Gastrocnemius medialis (tissue), 4 donors: Measurements from ENCODE around the gene SFR1. TPM values are rescaled to one million over a fixed set of nuclear protein-coding genes. Genes with fewer than 3 reads are reported as not detected.

Source experiments
- ATAC-seq, 2 donors: fragments of 150-250 bp; one replicate each; pipeline ENCODE4 v1.9.1; 2016
- DNase-seq, 2 donors: peaks; one replicate each; pipeline ENCODE4 v3.0.0-alpha.2; 2019
- H3K27ac ChIP-seq, 4 donors: fragments of 200-600 bp; sonication (generic); 1 replicate in 1 of 4; 2 replicates in 3 of 4; pipeline ENCODE4 v1.5.1; 2016 to 2018; ENCODE audit warnings: mild to moderate bottlenecking in 2 of 4, moderate library complexity in 1 of 4
- H3K27me3 ChIP-seq, 3 donors: fragments of 200-600 bp; sonication (generic) in 2 of 3; 1 replicate in 1 of 3; 2 replicates in 2 of 3; pipeline versions ENCODE4 v1.5.1 to v1.6.0; 2016 to 2019; ENCODE audit warnings: mild to moderate bottlenecking in 1 of 3, moderate library complexity in 1 of 3
- H3K36me3 ChIP-seq, 2 donors: fragments of 200-600 bp; sonication (generic) in 1 of 2; one replicate each; pipeline ENCODE4 v1.5.1; 2017 to 2018
- H3K4me1 ChIP-seq, 2 donors: fragments of 200-600 bp; sonication (generic) in 1 of 2; one replicate each; pipeline ENCODE4 v1.5.1; 2016 to 2017; ENCODE audit warnings: mild to moderate bottlenecking in 2 of 2
- H3K4me3 ChIP-seq, 4 donors: fragments of 200-600 bp; sonication (generic) in 3 of 4; 1 replicate in 1 of 4; 2 replicates in 3 of 4; pipeline ENCODE4 v1.5.1; 2016 to 2019; ENCODE audit warnings: mild to moderate bottlenecking in 2 of 4
- H3K9me3 ChIP-seq, 3 donors: fragments of 200-600 bp; sonication (generic) in 2 of 3; 1 replicate in 1 of 3; 2 replicates in 2 of 3; pipeline ENCODE4 v1.5.1; 2016 to 2019
- CTCF ChIP-seq, 5 experiments: fragments of 450-650 bp in 3 of 5; fragments of 200-600 bp in 2 of 5; sonication (generic) in 2 of 5; IDR thresholded peaks in 4 of 5; conservative IDR thresholded peaks in 1 of 5; 1 replicate in 4 of 5; 2 replicates in 1 of 5; pipeline ENCODE4 v1.5.1; 2016 to 2019; ENCODE audit warnings: antibody characterized with exemption in 5 of 5, mild to moderate bottlenecking in 3 of 5, moderate library complexity in 3 of 5
- POLR2A ChIP-seq, 2 donors: fragments of 450-650 bp; IDR thresholded peaks; one replicate each; pipeline ENCODE4 v1.6.1; 2017; ENCODE audit warnings: antibody characterized with exemption in 2 of 2, mild to moderate bottlenecking in 2 of 2, moderate library complexity in 2 of 2
- in situ Hi-C, 4 donors: fragments of 200-750 bp; cut with MboI; loops; one replicate each; pipeline versions ENCODE4 v1.15.0 to v1.8.0; 2017; ENCODE audit warnings: low sequenced_read_pairs in 4 of 4
- intact Hi-C: fragments of 100-400 bp; cut with DNase I; formaldehyde crosslinking; loops from one replicate; pipeline ENCODE4 v1.15.1; 2023; ENCODE audit warnings: low total_unique reads
- total RNA-seq, 4 donors: library from RNA; depleted of rRNA; stranded (reverse); fragments of >200 nt; gene quantifications; one replicate each; pipeline versions ENCODE4 v1.1.0 to v1.2.3, GENCODE V29; 2016

Gene SFR1
- total RNA-seq, 4 donors from 2014 or later = 2.4 to 7.7 (median 4.7) TPM

DNA sequence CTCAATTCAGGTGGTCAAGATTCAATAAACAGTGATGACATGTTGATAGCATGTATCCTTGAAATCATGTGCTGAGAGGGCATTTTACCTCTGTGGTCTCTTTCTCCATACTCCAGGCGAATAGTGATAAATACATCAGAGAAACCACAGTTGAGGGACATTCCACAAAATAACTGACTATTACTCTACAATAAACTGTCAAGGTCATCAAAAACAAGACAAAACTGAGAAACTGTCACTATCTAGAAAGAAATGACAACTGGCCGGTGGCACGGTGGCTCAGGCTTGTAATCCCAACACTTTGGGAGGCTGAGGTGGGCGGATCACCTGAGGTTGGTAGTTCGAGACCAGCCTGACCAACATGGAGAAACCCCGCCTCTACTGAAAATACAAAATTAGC lies 16.2 kb downstream of the SFR1 start:
- DNase-seq (no peak), ATAC-seq (no peak)
- Histone ChIP-seq H3K9me3 (no peaks in the 10 kb centered on the region), H3K36me3 (no peaks in the 10 kb centered on the region), H3K27ac (no peak overlapping the region), H3K4me3 (no peak overlapping the region), H3K4me1 (no peaks in the 10 kb centered on the region), H3K27me3 (no peaks in the 10 kb centered on the region)
- TF ChIP-seq POLR2A (IDR thresholded peaks at IDR 0.05) = no peak
- no peak for TF ChIP-seq CTCF (IDR thresholded peaks at IDR 0.05 in 4 of 5, conservative IDR thresholded peaks at IDR 0.05 in 1 of 5)
- in situ Hi-C loops (no loop called here), intact Hi-C loops (no loop called here)

- no peaks in the 10 kb centered on the region for H3K9me3 ChIP-seq
- TF ChIP-seq CTCF (IDR thresholded peaks at IDR 0.05 in 4 of 5, conservative IDR thresholded peaks at IDR 0.05 in 1 of 5) (no peak), POLR2A (IDR thresholded peaks at IDR 0.05) (no peak)
- H3K36me3 ChIP-seq = no peaks in the 10 kb centered on the region
- H3K27ac ChIP-seq = no peak overlapping the region
- H3K27me3 ChIP-seq = no peaks in the 10 kb centered on the region
- in situ Hi-C loops = no loop called here
- ATAC-seq = no peak
- no peak overlapping the region for H3K4me3 ChIP-seq
- intact Hi-C loops = no loop called here
- DNase-seq = no peak
- H3K4me1 ChIP-seq = no peaks in the 10 kb centered on the region
These were observed 17.2 kb downstream of the SFR1 start for GRCh38 chr10:104139221-104139620.

- no peak overlapping the region for H3K4me3 ChIP-seq
- H3K27me3 ChIP-seq = no peaks in the 10 kb centered on the region
- H3K27ac ChIP-seq = no peak overlapping the region
- H3K9me3 ChIP-seq = no peaks in the 10 kb centered on the region
- no peak for ATAC-seq
- no peak for DNase-seq
- H3K36me3 ChIP-seq = no peaks in the 10 kb centered on the region
- TF ChIP-seq CTCF (IDR thresholded peaks at IDR 0.05 in 4 of 5, conservative IDR thresholded peaks at IDR 0.05 in 1 of 5) (no peak), POLR2A (IDR thresholded peaks at IDR 0.05) (no peak)
- in situ Hi-C loops = no loop called here
- no peaks in the 10 kb centered on the region for H3K4me1 ChIP-seq
- intact Hi-C loops = no loop called here
These were observed 20.1 kb downstream of the SFR1 start for GRCh38 chr10:104142081-104142480.

DNA sequence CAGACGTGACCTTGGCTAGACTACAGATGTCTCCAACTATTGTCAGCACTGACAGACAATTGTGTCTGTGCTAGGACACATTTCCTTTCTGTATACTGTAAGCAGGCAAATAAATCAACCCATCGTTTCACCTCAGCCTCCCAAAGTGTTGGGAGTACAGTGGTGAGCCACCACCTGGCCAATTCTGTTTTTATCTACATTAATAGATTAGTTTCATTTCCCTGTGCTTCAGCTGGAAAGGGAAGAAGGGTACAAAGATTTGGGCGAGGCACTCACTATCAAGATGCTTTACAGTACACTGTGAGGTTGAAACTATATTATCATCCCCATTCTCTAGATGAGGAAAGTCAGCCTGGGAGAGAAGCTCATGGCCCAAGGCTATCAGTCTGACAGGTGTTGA lies 21.9 kb downstream of the SFR1 start:
- ATAC-seq (no peak), DNase-seq (no peak)
- no peak overlapping the region for H3K27ac ChIP-seq
- no peak for TF ChIP-seq POLR2A (IDR thresholded peaks at IDR 0.05)
- no peak for TF ChIP-seq CTCF (IDR thresholded peaks at IDR 0.05 in 4 of 5, conservative IDR thresholded peaks at IDR 0.05 in 1 of 5)
- no peaks in the 10 kb centered on the region for H3K9me3 ChIP-seq
- H3K4me1 ChIP-seq = no peaks in the 10 kb centered on the region
- in situ Hi-C loops = no loop called here
- H3K36me3 ChIP-seq = no peaks in the 10 kb centered on the region
- H3K27me3 ChIP-seq = no peaks in the 10 kb centered on the region
- intact Hi-C loops = no loop called here
- no peak overlapping the region for H3K4me3 ChIP-seq

DNA sequence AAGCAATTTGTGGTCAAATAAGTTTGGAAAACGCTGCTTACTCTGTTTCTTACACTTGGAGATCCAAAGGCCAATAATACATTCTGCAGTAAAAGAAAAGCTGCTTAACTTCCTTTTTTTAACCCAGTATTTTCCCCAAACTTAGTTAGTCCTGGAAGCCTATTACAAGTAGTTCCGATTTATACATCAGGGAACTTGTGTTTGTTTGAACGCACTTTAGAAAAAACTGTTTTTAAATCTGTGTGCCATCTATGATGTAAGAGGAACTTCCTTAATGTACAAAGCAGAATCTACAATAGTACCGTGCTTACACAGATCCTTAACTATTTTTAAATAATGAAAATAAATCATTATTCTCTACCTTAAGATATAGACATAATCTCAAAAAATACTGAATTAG lies 23.0 kb downstream of the SFR1 start:
- no peaks in the 10 kb centered on the region for H3K4me1 ChIP-seq
- TF ChIP-seq CTCF (IDR thresholded peaks at IDR 0.05 in 4 of 5, conservative IDR thresholded peaks at IDR 0.05 in 1 of 5) (no peak), POLR2A (IDR thresholded peaks at IDR 0.05) (no peak)
- no peaks in the 10 kb centered on the region for H3K27me3 ChIP-seq
- ATAC-seq (no peak), DNase-seq (no peak)
- H3K36me3 ChIP-seq = no peaks in the 10 kb centered on the region
- intact Hi-C loops = no loop called here
- H3K4me3 ChIP-seq = no peak overlapping the region
- no peak overlapping the region for H3K27ac ChIP-seq
- no peaks in the 10 kb centered on the region for H3K9me3 ChIP-seq
- in situ Hi-C loops = no loop called here
